ENCODE measurements around the gene NEIL1. TPM values are rescaled to one million over a fixed set of nuclear protein-coding genes. Genes with fewer than 3 reads are reported as not detected.

NEIL1 gene
- total and polyA plus RNA-seq, 2 of the 8 experiments (the other 6 are each of a cell fraction or from before 2014, with no cell fraction given) = 10.4 to 10.9 TPM

- TF ChIP-seq JUN (IDR thresholded peaks at IDR 0.05; ENCODE audit: low read depth, low read length) (no peak), YY1 (IDR thresholded peaks at IDR 0.05; ENCODE audit: low read depth, low read length) (no peak), CHD1 (IDR thresholded peaks at IDR 0.05; ENCODE audit: low read depth, low read length) (no peak), KDM1A (IDR thresholded peaks at IDR 0.05; ENCODE audit: borderline replicate concordance, low read length) (no peak), BRCA1 (IDR thresholded peaks at IDR 0.05; ENCODE audit: low read depth, low read length) (no peak)
Observed at GRCh38 chr15:75338661-75339240, 8.1 kb upstream of the NEIL1 start (continued).
